K562 (cell line): Measurements from ENCODE around the gene NDFIP1. TPM values are rescaled to one million over a fixed set of nuclear protein-coding genes. Genes with fewer than 3 reads are reported as not detected.

Experiments
- ATAC-seq: fragments of 200-7000 bp; cut with Tn5 transposase; 3 replicates; pipeline ENCODE4 v1.9.1; 2020; ENCODE audit warnings: moderate library complexity
- BruUV-seq: library from RNA; stranded (reverse); fragments of 400-500 nt; replicated peaks from 2 replicates; lab custom pipeline; 2021; lab: Mats Ljungman, UMichigan
- CTCF ChIA-PET: fragments of 300-600 bp; formaldehyde crosslinking; extraction: SDS; loops from one replicate; lab custom pipeline; 2021; ENCODE audit warnings: low intra/inter-chr PET ratio; lab: Yijun Ruan, JAX
- POLR2A ChIA-PET: fragments of 300-600, 350-650 bp; sonication (Branson Sonifier 250); formaldehyde crosslinking; extraction: SDS; loops from one replicate; lab custom pipeline; 2021; ENCODE audit warnings: antibody characterized with exemption, inconsistent platforms; lab: Yijun Ruan, JAX
- DNase-seq, 4 experiments: peaks; one replicate each; pipeline versions ENCODE4 v3.0.0 to v3.0.0-alpha.2; 2011 to 2018; ENCODE audit warnings: low spot score in 3 of 4, mixed read lengths in 3 of 4; ENCODE audit errors: extremely low read depth in 1 of 4
- FAIRE-seq: peaks from 2 replicates; lab custom pipeline; 2011; peaks lifted over from hg19 to GRCh38; lab: Jason Lieb, UNC
- H2AFZ ChIP-seq: 2 replicates; pipeline ENCODE4 v1.6.0; 2011; ENCODE audit warnings: low read depth, low read length, control low read depth, inconsistent platforms
- H3K27ac ChIP-seq: fragments of 200-600 bp; 3 replicates; pipeline ENCODE4 v1.8.0; 2011; ENCODE audit warnings: low read depth, mild to moderate bottlenecking, control low read depth, inconsistent platforms, low read length, moderate library complexity, mixed read lengths; ENCODE audit errors: extremely low read depth
- H3K27me3 ChIP-seq, 2 experiments: fragments of 300-600 bp in 1 of 2; 2 replicates in 1 of 2; 3 replicates in 1 of 2; pipeline versions ENCODE4 v1.6.0 to v1.8.0; 2011; ENCODE audit warnings: inconsistent platforms in 2 of 2, low read length in 2 of 2, mild to moderate bottlenecking in 1 of 2, mixed read lengths in 1 of 2, moderate library complexity in 1 of 2; ENCODE audit not compliant: control insufficient read depth in 2 of 2, insufficient read depth in 2 of 2
- H3K36me3 ChIP-seq: fragments of 300-600 bp; 3 replicates; pipeline ENCODE4 v1.8.0; 2011; ENCODE audit warnings: mild to moderate bottlenecking, low read length, inconsistent platforms; ENCODE audit not compliant: control insufficient read depth, insufficient read depth
- H3K4me1 ChIP-seq, 2 experiments: fragments of 200-600 bp in 1 of 2; replicated peaks in 1 of 2; 2 replicates in 1 of 2; 3 replicates in 1 of 2; pipeline versions ENCODE4 v1.5.1 to v1.8.0; 2011; ENCODE audit warnings: inconsistent platforms in 2 of 2, low read length in 2 of 2, mild to moderate bottlenecking in 1 of 2, mixed read lengths in 1 of 2, moderate library complexity in 1 of 2; ENCODE audit not compliant: control insufficient read depth in 2 of 2, insufficient read depth in 2 of 2
- H3K4me2 ChIP-seq: 2 replicates; pipeline ENCODE4 v1.6.1; 2011; ENCODE audit warnings: low read length, control low read depth, inconsistent platforms, mixed read lengths; ENCODE audit not compliant: insufficient read depth
- H3K4me3 ChIP-seq: fragments of 200-600 bp; sonication (generic), shearing (Covaris generic); 2 replicates; pipeline ENCODE4 v1.5.1; 2016; ENCODE audit warnings: control low read depth, inconsistent platforms
- H3K79me2 ChIP-seq: fragments of 200-600 bp; 3 replicates; pipeline ENCODE4 v1.8.0; 2011; ENCODE audit warnings: low read length, inconsistent platforms; ENCODE audit not compliant: control insufficient read depth, insufficient read depth
- H3K9ac ChIP-seq, 2 experiments: 2 replicates each; pipeline versions ENCODE4 v1.6.0 to v1.6.1; 2011; ENCODE audit warnings: low read depth in 2 of 2, low read length in 2 of 2, control low read depth in 1 of 2, inconsistent platforms in 1 of 2, mild to moderate bottlenecking in 1 of 2, mixed read lengths in 1 of 2; ENCODE audit not compliant: insufficient read depth in 1 of 2
- H3K9me1 ChIP-seq: one replicate; pipeline ENCODE4 v1.6.0; 2011; ENCODE audit warnings: inconsistent platforms, mild to moderate bottlenecking, low read length, moderate library complexity; ENCODE audit not compliant: control insufficient read depth, insufficient read depth
- H3K9me3 ChIP-seq: replicated peaks from 2 replicates; pipeline ENCODE4 v1.5.1; 2011; ENCODE audit warnings: low read depth, low read length, inconsistent platforms; ENCODE audit not compliant: control insufficient read depth, insufficient read depth
- H4K20me1 ChIP-seq: replicated peaks from 2 replicates; pipeline ENCODE4 v1.6.1; 2011; ENCODE audit warnings: low read length, inconsistent platforms, mixed read lengths; ENCODE audit not compliant: control insufficient read depth, insufficient read depth
- ARID2 ChIP-seq: fragments of 450-650 bp; IDR thresholded peaks from 2 replicates; pipeline ENCODE4 v1.6.1; 2017; ENCODE audit warnings: antibody characterized with exemption, mild to moderate bottlenecking
- BRF1 ChIP-seq: IDR thresholded peaks from 3 replicates; pipeline ENCODE4 v1.6.1; 2011; ENCODE audit warnings: borderline replicate concordance, mild to moderate bottlenecking; ENCODE audit not compliant: insufficient read length; ENCODE audit errors: extremely low read depth
- RAD51 ChIP-seq: fragments of 450-650 bp; IDR thresholded peaks from 2 replicates; pipeline ENCODE4 v1.7.1; 2016; ENCODE audit warnings: low read depth, mild to moderate bottlenecking, borderline replicate concordance
- RFX1 ChIP-seq: fragments of 450-650 bp; IDR thresholded peaks from 2 replicates; pipeline ENCODE4 v1.6.1; 2016; ENCODE audit warnings: mild to moderate bottlenecking, moderate library complexity
- THRB ChIP-seq: fragments of 450-650 bp; formaldehyde crosslinking; conservative IDR thresholded peaks from 2 replicates; pipeline ENCODE4 v1.4.0; 2022; ENCODE audit warnings: mild to moderate bottlenecking, missing genetic modification characterization
- WGBS: fragments of 100-300 bp; shearing (Covaris generic); methylation state at CpG from one replicate; pipeline ENCODE4 v1.1.6; 2016; ENCODE audit warnings: low coverage, mixed read lengths; ENCODE audit not compliant: insufficient coverage; ENCODE audit errors: missing lambda C conversion rate; 5-methylcytosine and 5-hydroxymethylcytosine counted together
- in situ Hi-C: fragments of 300-500 bp; cut with MboI; formaldehyde crosslinking; loops from 4 replicates; pipeline ENCODE4 v1.15.0; 2018; ENCODE audit warnings: inconsistent platforms, mixed read lengths
- intact Hi-C: fragments of 100-400 bp; cut with micrococcal nuclease; formaldehyde crosslinking; loops from 2 replicates; pipeline ENCODE4 v1.14.2; 2022
- polyA plus RNA-seq, 8 experiments: library from polyadenylated mRNA; depleted of rRNA in 4 of 8; stranded (reverse) in 5 of 8; unstranded in 3 of 8; fragments of >200 nt; fragmentation: Nextera tagmentation in 2 of 8; fragmentation: Illumina TruSeq in 1 of 8; extraction: Ambion mirVana in 2 of 8; extraction: Trizol in 1 of 8; gene quantifications; 2 replicates each; pipeline versions ENCODE4 v1.2.1 to v1.2.3, GENCODE V29; 2011 to 2014; ENCODE audit warnings: inconsistent platforms in 1 of 8, missing spikeins in 1 of 8
- total RNA-seq, 7 experiments: library from RNA; depleted of rRNA in 6 of 7; stranded (reverse); fragments of >200 nt in 6 of 7; fragmentation: Illumina TruSeq in 2 of 7; extraction: Trizol in 2 of 7; gene quantifications; 2 replicates each; pipeline versions ENCODE4 v1.2.1 to v1.2.3, GENCODE V29; 2011 to 2021; ENCODE audit warnings: low replicate concordance in 1 of 7

The NDFIP1 gene
- total and polyA plus RNA-seq, 9 of the 15 experiments (the other 6 are each of a cell fraction or from before 2014, with no cell fraction given) = 5.3 to 37.5 (median 31.9) TPM

- Histone ChIP-seq H3K9me3 (no peaks in the 10 kb centered on the region), H2AFZ (no peak overlapping the region), H3K36me3 (no peaks in the 10 kb centered on the region), H3K4me1 (peaks cover 0 to 4% of the 10 kb centered on the region in 2 experiments; a peak in 2 of 5 replicates), H3K4me3 (no peak overlapping the region), H4K20me1 (no peaks in the 10 kb centered on the region), H3K9ac (no peak overlapping the region), H3K9me1 (no peaks in the 10 kb centered on the region), H3K27ac (no peak overlapping the region), H3K27me3 (peaks cover 24 to 48% of the 10 kb centered on the region in 2 experiments), H3K79me2 (no peaks in the 10 kb centered on the region), H3K4me2 (no peak overlapping the region)
- in situ Hi-C loops = no loop called here
- no TSS peak for BruUV-seq
- ChIA-PET CTCF (interaction anchor here (0.6 kb wide), 1 partner anchor 842 kb away, joined by 3 read pairs; the partner anchor contains the start of gene PCDHB14), POLR2A (interaction anchor here (1.0 kb wide), 1 partner anchor 13 kb away, joined by 3 read pairs; no protein-coding TSS in a partner anchor)
- WGBS = 7% methylated on average over 2 of the region's 2 CpGs
- ATAC-seq (no peak; the same call in 2 of the 3 replicates), DNase-seq (no peak), FAIRE-seq (no peak)
- intact Hi-C loops = no loop called here
- TF ChIP-seq RAD51 (no peak), RFX1 (peak; percentile 84), BRF1 (no peak), ARID2 (no peak), THRB (CRISPR knock-in tag) (no peak)
Observed at GRCh38 chr5:142065273-142065672, 43.3 kb upstream of the NDFIP1 start.
